OCI-LY3 (cell line): ENCODE measurements around the gene ESRRG.

ENCODE experiments used
- EZH2phosphoT487 ChIP-seq: fragments of 200-600 bp; shearing (Covaris generic); IDR thresholded peaks from 2 replicates; pipeline ENCODE4 v1.6.1; 2018; ENCODE audit warnings: antibody characterized with exemption, mixed run types, low read depth
- TF ChIP-seq, protein P1 (sequence below): fragments of 200-600, 300-600 bp; sonication (generic); IDR thresholded peaks from 2 replicates; pipeline ENCODE4 v1.5.1; 2014; ENCODE audit warnings: antibody characterized with exemption, low read length, low read depth

DNA sequence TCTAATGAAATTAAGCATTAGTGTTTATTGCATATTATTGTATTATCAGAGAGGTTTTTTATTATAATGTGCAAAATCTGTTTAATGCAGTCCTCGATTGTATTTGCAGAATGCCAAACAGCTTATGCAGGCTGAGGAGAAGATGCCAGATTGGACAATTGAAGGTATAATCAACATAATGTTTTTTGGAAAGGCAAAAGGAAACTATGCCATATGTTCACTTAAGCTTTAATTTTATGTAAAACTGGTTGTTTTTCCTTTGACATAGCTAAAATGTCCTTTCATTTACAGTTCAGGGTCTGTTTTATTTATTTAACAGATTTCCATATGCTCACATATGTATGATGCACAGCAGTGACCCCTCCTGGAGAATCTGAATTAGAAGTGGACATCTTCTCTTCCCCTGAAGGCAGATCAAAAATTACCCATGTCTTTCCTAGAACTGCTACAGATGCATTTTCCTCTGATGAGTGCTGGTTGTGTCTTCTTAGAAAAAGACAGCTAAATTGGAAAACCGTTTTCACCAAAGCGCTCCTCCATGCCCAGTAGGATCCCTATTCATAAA, 156.5 kb downstream of the ESRRG start:
- TF ChIP-seq, protein P1, sequence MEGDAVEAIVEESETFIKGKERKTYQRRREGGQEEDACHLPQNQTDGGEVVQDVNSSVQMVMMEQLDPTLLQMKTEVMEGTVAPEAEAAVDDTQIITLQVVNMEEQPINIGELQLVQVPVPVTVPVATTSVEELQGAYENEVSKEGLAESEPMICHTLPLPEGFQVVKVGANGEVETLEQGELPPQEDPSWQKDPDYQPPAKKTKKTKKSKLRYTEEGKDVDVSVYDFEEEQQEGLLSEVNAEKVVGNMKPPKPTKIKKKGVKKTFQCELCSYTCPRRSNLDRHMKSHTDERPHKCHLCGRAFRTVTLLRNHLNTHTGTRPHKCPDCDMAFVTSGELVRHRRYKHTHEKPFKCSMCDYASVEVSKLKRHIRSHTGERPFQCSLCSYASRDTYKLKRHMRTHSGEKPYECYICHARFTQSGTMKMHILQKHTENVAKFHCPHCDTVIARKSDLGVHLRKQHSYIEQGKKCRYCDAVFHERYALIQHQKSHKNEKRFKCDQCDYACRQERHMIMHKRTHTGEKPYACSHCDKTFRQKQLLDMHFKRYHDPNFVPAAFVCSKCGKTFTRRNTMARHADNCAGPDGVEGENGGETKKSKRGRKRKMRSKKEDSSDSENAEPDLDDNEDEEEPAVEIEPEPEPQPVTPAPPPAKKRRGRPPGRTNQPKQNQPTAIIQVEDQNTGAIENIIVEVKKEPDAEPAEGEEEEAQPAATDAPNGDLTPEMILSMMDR = peak; percentile 29
- TF ChIP-seq EZH2phosphoT487 = no peak
